ENCODE measurements around the gene EXOC7. TPM values are rescaled to one million over a fixed set of nuclear protein-coding genes. Genes with fewer than 3 reads are reported as not detected.

EXOC7 gene
- total RNA-seq, 4 donors from 2014 or later, result 34.7 to 118 (median 109) TPM

- no peaks in the 10 kb centered on the region for H3K27me3 ChIP-seq
- intact Hi-C loops (cut with DNase I; ENCODE audit: low total_unique reads), result no loop called here
- no peak for DNase-seq
- H3K4me1 ChIP-seq, result no peaks in the 10 kb centered on the region
- H3K36me3 ChIP-seq, result no peaks in the 10 kb centered on the region
- H3K4me3 ChIP-seq, result no peak overlapping the region
- no peaks in the 10 kb centered on the region for H3K9me3 ChIP-seq
- H3K27ac ChIP-seq, result no peak overlapping the region
- no peak for TF ChIP-seq POLR2A (IDR thresholded peaks at IDR 0.05)
Observed at GRCh38 chr17:76040376-76040775, 63.2 kb downstream of the EXOC7 start.

GRCh38 chr17:76039121-76039520, 64.5 kb downstream of the EXOC7 start:
- intact Hi-C loops (cut with DNase I; ENCODE audit: low total_unique reads), result no loop called here
- TF ChIP-seq, protein P1, sequence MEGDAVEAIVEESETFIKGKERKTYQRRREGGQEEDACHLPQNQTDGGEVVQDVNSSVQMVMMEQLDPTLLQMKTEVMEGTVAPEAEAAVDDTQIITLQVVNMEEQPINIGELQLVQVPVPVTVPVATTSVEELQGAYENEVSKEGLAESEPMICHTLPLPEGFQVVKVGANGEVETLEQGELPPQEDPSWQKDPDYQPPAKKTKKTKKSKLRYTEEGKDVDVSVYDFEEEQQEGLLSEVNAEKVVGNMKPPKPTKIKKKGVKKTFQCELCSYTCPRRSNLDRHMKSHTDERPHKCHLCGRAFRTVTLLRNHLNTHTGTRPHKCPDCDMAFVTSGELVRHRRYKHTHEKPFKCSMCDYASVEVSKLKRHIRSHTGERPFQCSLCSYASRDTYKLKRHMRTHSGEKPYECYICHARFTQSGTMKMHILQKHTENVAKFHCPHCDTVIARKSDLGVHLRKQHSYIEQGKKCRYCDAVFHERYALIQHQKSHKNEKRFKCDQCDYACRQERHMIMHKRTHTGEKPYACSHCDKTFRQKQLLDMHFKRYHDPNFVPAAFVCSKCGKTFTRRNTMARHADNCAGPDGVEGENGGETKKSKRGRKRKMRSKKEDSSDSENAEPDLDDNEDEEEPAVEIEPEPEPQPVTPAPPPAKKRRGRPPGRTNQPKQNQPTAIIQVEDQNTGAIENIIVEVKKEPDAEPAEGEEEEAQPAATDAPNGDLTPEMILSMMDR (IDR thresholded peaks at IDR 0.05), result no peak
- no peak for TF ChIP-seq POLR2A (IDR thresholded peaks at IDR 0.05)
- Histone ChIP-seq H3K27me3 (no peaks in the 10 kb centered on the region), H3K9me3 (no peaks in the 10 kb centered on the region), H3K4me3 (no peak overlapping the region), H3K4me1 (no peaks in the 10 kb centered on the region), H3K27ac (peak overlapping the region; percentile 12 to 39), H3K36me3 (no peaks in the 10 kb centered on the region)
- peak in 1 of 2 donors; percentile 40 for DNase-seq

GRCh38 chr17:76038050-76038449, 65.5 kb downstream of the EXOC7 start:
- no peaks in the 10 kb centered on the region for H3K36me3 ChIP-seq
- no peak overlapping the region for H3K4me3 ChIP-seq
- TF ChIP-seq, protein P1 (IDR thresholded peaks at IDR 0.05), result no peak
- no peak for TF ChIP-seq POLR2A (IDR thresholded peaks at IDR 0.05)
- no peaks in the 10 kb centered on the region for H3K4me1 ChIP-seq
- peak overlapping the region in 1 of 2 donors; percentile 60 for H3K27ac ChIP-seq
- H3K9me3 ChIP-seq, result no peaks in the 10 kb centered on the region
- DNase-seq, result no peak
- intact Hi-C loops (cut with DNase I; ENCODE audit: low total_unique reads), result no loop called here
- H3K27me3 ChIP-seq, result no peaks in the 10 kb centered on the region

DNA sequence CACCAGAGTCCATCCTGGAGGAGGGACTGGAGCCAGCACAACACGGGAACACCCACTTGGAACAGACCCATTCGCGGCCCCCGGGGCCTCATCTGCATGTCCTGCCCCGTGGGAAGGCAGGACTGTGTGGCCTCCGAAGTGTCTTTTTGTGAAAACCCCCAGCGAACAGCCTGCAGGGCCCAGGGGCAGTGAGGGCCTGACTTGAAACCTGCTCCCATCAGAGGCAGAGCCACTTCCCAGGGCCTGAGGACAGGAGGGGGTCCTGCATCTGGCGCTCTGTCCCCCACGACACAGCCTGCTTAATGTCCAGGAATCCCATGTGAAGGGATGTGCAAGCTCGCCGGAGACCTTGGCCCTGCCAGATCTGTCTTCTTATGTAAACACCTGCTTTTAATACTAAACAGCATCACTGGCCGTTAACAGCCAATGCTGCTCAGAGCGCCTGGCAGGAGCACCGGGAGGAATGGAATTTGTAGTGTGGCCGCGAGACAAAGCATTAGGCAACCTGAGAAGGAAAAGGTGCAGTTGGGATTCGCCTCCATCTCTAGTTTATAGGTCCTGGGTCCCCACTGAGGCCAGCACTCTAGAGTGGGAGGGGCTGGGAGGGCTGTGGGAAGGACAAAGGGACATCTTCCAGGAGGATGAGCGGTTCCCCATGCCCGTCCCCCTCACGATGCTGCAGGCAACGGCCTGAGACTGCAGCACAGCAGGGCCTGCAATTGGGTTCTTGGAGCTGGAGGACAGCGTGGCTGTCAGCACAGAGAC, 66.9 kb downstream of the EXOC7 start:
- DNase-seq, result peak in 1 of 2 donors; percentile 50
- peak overlapping the region; percentile 30 to 60 for H3K27ac ChIP-seq
- H3K4me1 ChIP-seq, result no peaks in the 10 kb centered on the region
- intact Hi-C loops (cut with DNase I; ENCODE audit: low total_unique reads), result no loop called here
- H3K4me3 ChIP-seq, result no peak overlapping the region
- H3K36me3 ChIP-seq, result no peaks in the 10 kb centered on the region
- no peak for TF ChIP-seq POLR2A (IDR thresholded peaks at IDR 0.05)
- TF ChIP-seq, protein P1 (IDR thresholded peaks at IDR 0.05), result no peak
- H3K9me3 ChIP-seq, result no peaks in the 10 kb centered on the region
- no peaks in the 10 kb centered on the region for H3K27me3 ChIP-seq

- H3K36me3 ChIP-seq, result no peaks in the 10 kb centered on the region
- no peak overlapping the region for H3K27ac ChIP-seq
- intact Hi-C loops (cut with DNase I; ENCODE audit: low total_unique reads), result no loop called here
- H3K27me3 ChIP-seq, result no peaks in the 10 kb centered on the region
- TF ChIP-seq POLR2A (IDR thresholded peaks at IDR 0.05), result no peak
- TF ChIP-seq, protein P1 (IDR thresholded peaks at IDR 0.05), result no peak
- no peak overlapping the region for H3K4me3 ChIP-seq
- H3K9me3 ChIP-seq, result no peaks in the 10 kb centered on the region
- H3K4me1 ChIP-seq, result no peaks in the 10 kb centered on the region
- no peak for DNase-seq
Observed at GRCh38 chr17:76034428-76035350, 68.9 kb downstream of the EXOC7 start.
